GM19324 (cell line): ENCODE measurements around the gene TUBB8B.
"Not testable (repeated sequence)": the region's sequence is repeated elsewhere in the genome, so short reads cannot be mapped to it uniquely, and the experiment has no call there.

Experiments
- ATAC-seq: cut with Tn5 transposase; IDR thresholded peaks from one replicate; pipeline ENCODE4 v1.9.1; 2021; ENCODE audit warnings: mild to moderate bottlenecking, moderate library complexity; ENCODE audit not compliant: unreplicated experiment, low FRiP score

The TUBB8B gene

GRCh38 chr18:49176-49665 is at the start of gene TUBB8B:
Gene TUBB8B, minus strand, starts transcription at chr18:49615. Its CDS starts 58 bp downstream, at chr18:49557.
- not testable (repeated sequence) for ATAC-seq

- not testable (repeated sequence) for ATAC-seq
Observed at GRCh38 chr18:97252-97914, 48.0 kb upstream of the TUBB8B start.

GRCh38 chr18:96767-97131 is 47.3 kb upstream of the TUBB8B start:
- not testable (repeated sequence) for ATAC-seq

- ATAC-seq, result not testable (repeated sequence)
Observed at GRCh38 chr18:96101-96766, 46.8 kb upstream of the TUBB8B start.

GRCh38 chr18:95580-95979 is 46.2 kb upstream of the TUBB8B start:
- not testable (repeated sequence) for ATAC-seq

GRCh38 chr18:93897-94408 is 44.5 kb upstream of the TUBB8B start:
- ATAC-seq, result not testable (repeated sequence)

- not testable (repeated sequence) for ATAC-seq
Observed at GRCh38 chr18:91561-91960, 42.1 kb upstream of the TUBB8B start.

- ATAC-seq, result not testable (repeated sequence)
Observed at GRCh38 chr18:90396-91193, 41.2 kb upstream of the TUBB8B start.

GRCh38 chr18:89124-89523 is 39.7 kb upstream of the TUBB8B start:
- ATAC-seq, result not testable (repeated sequence)

- ATAC-seq, result not testable (repeated sequence)
Observed at GRCh38 chr18:84801-85200, 35.4 kb upstream of the TUBB8B start.

GRCh38 chr18:82626-83209 is 33.3 kb upstream of the TUBB8B start:
- ATAC-seq, result not testable (repeated sequence)

- ATAC-seq, result not testable (repeated sequence)
Observed at GRCh38 chr18:80881-81280, 31.5 kb upstream of the TUBB8B start.

GRCh38 chr18:80202-80601 is 30.8 kb upstream of the TUBB8B start:
- ATAC-seq, result not testable (repeated sequence)

- not testable (repeated sequence) for ATAC-seq
Observed at GRCh38 chr18:75525-76160, 26.2 kb upstream of the TUBB8B start.

- not testable (repeated sequence) for ATAC-seq
Observed at GRCh38 chr18:73181-73777, 23.9 kb upstream of the TUBB8B start.

- not testable (repeated sequence) for ATAC-seq
Observed at GRCh38 chr18:67701-68100, 18.3 kb upstream of the TUBB8B start.

GRCh38 chr18:64279-64678 is 14.9 kb upstream of the TUBB8B start:
- not testable (repeated sequence) for ATAC-seq

- not testable (repeated sequence) for ATAC-seq
Observed at GRCh38 chr18:63656-64055, 14.2 kb upstream of the TUBB8B start.

- not testable (repeated sequence) for ATAC-seq
Observed at GRCh38 chr18:54388-54787, 5.0 kb upstream of the TUBB8B start.
